Fibroblast of pulmonary artery (primary cell): Measurements from ENCODE around the gene LRRN4.

ENCODE experiments used
- DNase-seq: peaks from one replicate; pipeline ENCODE4 v3.0.0-alpha.2; 2010; ENCODE audit warnings: low read depth
- H3K4me3 ChIP-seq: replicated peaks from 2 replicates; pipeline ENCODE4 v1.5.1; 2011; ENCODE audit warnings: low read depth, mild to moderate bottlenecking, control low read depth, low read length, moderate library complexity
- CTCF ChIP-seq: IDR thresholded peaks from 2 replicates; pipeline ENCODE4 v1.5.1; 2011; ENCODE audit warnings: mild to moderate bottlenecking, control low read depth, low read length, inconsistent platforms; ENCODE audit errors: missing control alignments

The LRRN4 gene

GRCh38 chr20:6024768-6025167 lies 29.1 kb downstream of the LRRN4 start:
- TF ChIP-seq CTCF = no peak
- DNase-seq = no peak
- no peak overlapping the region for H3K4me3 ChIP-seq

DNA sequence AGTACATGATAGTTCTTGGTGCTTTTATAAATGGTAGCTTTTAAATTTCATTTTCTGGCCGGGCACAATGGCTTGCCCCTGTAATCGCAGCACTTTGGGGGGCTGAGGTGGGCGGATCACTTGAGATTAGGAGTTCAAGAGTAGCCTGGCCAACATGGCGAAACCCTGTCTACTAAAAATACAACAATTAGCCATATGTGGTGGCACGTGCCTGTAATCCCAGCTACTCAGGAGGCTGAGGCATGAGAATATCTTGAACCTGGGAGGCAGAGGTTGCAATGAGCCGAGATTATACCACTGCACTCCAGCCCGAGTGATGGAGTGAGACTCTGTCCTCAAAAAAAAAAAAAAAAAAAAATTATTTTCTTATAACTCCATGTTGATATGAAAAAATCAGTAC lies 36.0 kb downstream of the LRRN4 start:
- no peak for TF ChIP-seq CTCF
- no peak for DNase-seq
- no peak overlapping the region for H3K4me3 ChIP-seq

DNA sequence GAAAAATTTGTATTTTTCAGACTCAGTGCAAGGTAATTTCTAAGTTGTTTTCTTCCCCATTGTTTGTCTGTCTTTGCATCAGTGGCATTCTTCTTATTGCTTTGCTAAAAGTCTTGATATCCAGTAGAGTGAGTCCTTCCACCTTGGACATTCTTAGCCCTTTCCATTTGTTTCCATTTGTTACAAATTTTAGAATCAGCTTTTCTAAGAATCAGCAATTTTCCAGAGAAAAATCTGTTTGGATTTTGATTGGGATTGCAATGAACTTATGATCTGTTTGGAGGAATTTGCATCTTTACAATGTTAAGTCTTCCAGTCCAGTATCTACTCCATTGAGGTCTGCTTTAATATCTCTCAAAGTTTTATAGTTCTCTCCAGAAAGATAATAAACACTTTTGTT lies 36.4 kb downstream of the LRRN4 start:
- TF ChIP-seq CTCF = no peak
- H3K4me3 ChIP-seq = no peak overlapping the region
- DNase-seq = no peak

- no peak for TF ChIP-seq CTCF
- H3K4me3 ChIP-seq = no peak overlapping the region
- no peak for DNase-seq
Measured at GRCh38 chr20:6014957-6015356, 38.9 kb downstream of the LRRN4 start.

DNA sequence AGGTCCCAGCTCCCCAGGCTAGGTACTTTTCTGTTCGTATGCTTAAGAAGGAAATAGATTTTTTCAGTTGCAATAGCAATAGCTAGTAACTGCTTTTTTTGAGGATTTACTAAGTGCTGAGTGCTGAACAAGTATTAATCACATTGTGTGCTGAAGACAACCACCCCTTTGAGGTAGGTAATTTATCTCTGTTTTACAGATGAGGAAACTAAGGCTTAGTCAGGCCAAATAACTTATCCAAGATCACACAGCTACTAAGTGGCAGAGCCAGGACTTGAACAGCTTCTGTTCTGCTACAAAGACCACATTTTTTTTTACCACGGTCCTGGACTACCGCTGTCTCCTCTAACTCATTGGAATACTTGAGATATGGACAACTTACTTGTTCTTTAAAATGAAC lies 39.8 kb downstream of the LRRN4 start:
- no peak overlapping the region for H3K4me3 ChIP-seq
- DNase-seq = no peak
- TF ChIP-seq CTCF = no peak

GRCh38 chr20:6012179-6012578 lies 41.7 kb downstream of the LRRN4 start:
- no peak for TF ChIP-seq CTCF
- DNase-seq = no peak
- no peak overlapping the region for H3K4me3 ChIP-seq

DNA sequence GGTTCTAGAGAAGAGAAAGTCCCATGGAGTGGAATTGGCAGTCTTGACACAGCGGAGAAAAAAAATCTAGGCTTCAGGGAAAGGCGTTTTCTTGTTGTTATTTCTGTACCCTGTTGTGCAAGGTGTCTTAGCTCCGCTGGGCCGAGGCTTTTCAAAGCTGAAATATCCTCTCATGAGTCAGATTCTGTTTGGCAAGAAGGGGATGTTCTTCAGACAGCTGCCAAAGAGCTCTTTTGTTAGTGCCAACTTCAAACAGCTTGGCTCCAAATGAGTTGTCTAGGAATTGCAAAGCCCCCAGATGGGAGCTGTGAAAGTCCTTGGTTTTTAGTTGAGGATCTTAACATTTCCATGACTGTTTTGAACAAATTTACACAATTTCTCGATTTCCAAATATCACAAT lies 45.6 kb downstream of the LRRN4 start:
- TF ChIP-seq CTCF = no peak
- peak; percentile 97 for DNase-seq
- peak overlapping the region; percentile 69 for H3K4me3 ChIP-seq
